Suprapubic skin (tissue), 4 donors: ENCODE results near the gene MRPS10.

ENCODE experiments used
- POLR2A ChIP-seq, 2 donors: fragments of 450-650 bp; IDR thresholded peaks; one replicate each; pipeline ENCODE4 v1.6.1; 2017; ENCODE audit warnings: antibody characterized with exemption in 2 of 2, mild to moderate bottlenecking in 2 of 2, moderate library complexity in 2 of 2
- POLR2AphosphoS5 ChIP-seq, 3 donors: sonication (generic); formaldehyde crosslinking; IDR thresholded peaks; one replicate each; pipeline ENCODE4 v1.6.1; 2017; ENCODE audit warnings: antibody characterized with exemption in 3 of 3
- TF ChIP-seq, protein P1 (sequence below), 2 donors: fragments of 200-600 bp in 1 of 2; fragments of 450-650 bp in 1 of 2; sonication (generic) in 1 of 2; IDR thresholded peaks; one replicate each; pipeline ENCODE4 v1.5.1; 2016 to 2019; ENCODE audit warnings: antibody characterized with exemption in 2 of 2, mild to moderate bottlenecking in 1 of 2, moderate library complexity in 1 of 2

DNA sequence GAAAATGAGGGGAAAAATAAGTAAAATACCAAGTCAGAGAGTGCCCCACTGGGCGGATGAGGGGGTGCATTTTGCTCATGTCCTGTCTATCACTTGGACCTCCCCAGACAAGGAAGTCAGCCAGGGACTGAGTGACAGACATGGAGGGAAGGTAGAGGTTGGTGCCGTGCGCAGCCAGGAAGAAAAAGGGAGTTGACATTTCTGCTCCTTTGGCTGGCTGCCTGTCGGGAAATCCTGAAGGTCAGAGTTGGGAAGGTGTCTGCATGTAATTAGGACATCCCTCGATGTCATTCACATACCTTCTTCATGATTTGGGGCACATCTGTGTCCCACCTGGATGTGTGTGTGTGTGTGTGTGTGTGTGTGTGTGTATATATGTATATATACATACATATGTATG, 35.6 kb downstream of the MRPS10 start:
- TF ChIP-seq, protein P1, sequence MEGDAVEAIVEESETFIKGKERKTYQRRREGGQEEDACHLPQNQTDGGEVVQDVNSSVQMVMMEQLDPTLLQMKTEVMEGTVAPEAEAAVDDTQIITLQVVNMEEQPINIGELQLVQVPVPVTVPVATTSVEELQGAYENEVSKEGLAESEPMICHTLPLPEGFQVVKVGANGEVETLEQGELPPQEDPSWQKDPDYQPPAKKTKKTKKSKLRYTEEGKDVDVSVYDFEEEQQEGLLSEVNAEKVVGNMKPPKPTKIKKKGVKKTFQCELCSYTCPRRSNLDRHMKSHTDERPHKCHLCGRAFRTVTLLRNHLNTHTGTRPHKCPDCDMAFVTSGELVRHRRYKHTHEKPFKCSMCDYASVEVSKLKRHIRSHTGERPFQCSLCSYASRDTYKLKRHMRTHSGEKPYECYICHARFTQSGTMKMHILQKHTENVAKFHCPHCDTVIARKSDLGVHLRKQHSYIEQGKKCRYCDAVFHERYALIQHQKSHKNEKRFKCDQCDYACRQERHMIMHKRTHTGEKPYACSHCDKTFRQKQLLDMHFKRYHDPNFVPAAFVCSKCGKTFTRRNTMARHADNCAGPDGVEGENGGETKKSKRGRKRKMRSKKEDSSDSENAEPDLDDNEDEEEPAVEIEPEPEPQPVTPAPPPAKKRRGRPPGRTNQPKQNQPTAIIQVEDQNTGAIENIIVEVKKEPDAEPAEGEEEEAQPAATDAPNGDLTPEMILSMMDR (IDR thresholded peaks at IDR 0.05) = no peak
- no peak for TF ChIP-seq POLR2A (IDR thresholded peaks at IDR 0.05)
- no peak for TF ChIP-seq POLR2AphosphoS5 (IDR thresholded peaks at IDR 0.05)
